Astrocyte of the cerebellum (primary cell): Measurements from ENCODE around the gene PARD3B.

Experiments used
- DNase-seq: peaks from one replicate; pipeline ENCODE4 v3.0.0-alpha.2; 2011; ENCODE audit warnings: low read depth
- H3K4me3 ChIP-seq: 2 replicates; pipeline ENCODE4 v1.5.1; 2011; ENCODE audit warnings: mild to moderate bottlenecking, low read depth, low read length, moderate library complexity
- in situ Hi-C: cut with HindIII; loops from 2 replicates; pipeline ENCODE4 v1.10.0; 2017; ENCODE audit warnings: low sequenced_read_pairs
- TF ChIP-seq, protein P1 (sequence below): IDR thresholded peaks from 2 replicates; pipeline ENCODE4 v1.5.1; 2012; ENCODE audit warnings: low read length, low read depth, moderate library complexity, mild to moderate bottlenecking; ENCODE audit errors: missing control alignments

Gene PARD3B

DNA sequence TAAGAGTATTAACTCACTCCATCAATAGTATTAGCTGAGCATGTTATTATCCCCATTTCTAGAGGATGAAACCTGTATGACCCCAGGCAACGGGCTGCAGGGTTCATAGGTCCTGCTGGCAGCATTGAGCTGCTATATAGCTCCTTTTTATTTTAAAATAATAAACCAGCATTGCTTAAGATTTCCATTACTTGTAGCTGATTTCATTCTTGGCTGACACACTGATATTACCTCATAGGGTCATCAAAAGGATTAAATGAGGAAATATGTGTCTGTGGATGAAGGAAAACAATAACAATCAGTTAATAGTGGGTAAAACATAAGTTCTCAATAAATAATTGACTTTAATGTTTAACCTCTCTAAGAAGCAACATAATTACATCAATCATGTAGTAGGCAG lies 1088.7 kb downstream of the PARD3B start:
- H3K4me3 ChIP-seq: no peak overlapping the region
- in situ Hi-C loops: no loop called here
- DNase-seq: no peak
- TF ChIP-seq, protein P1, sequence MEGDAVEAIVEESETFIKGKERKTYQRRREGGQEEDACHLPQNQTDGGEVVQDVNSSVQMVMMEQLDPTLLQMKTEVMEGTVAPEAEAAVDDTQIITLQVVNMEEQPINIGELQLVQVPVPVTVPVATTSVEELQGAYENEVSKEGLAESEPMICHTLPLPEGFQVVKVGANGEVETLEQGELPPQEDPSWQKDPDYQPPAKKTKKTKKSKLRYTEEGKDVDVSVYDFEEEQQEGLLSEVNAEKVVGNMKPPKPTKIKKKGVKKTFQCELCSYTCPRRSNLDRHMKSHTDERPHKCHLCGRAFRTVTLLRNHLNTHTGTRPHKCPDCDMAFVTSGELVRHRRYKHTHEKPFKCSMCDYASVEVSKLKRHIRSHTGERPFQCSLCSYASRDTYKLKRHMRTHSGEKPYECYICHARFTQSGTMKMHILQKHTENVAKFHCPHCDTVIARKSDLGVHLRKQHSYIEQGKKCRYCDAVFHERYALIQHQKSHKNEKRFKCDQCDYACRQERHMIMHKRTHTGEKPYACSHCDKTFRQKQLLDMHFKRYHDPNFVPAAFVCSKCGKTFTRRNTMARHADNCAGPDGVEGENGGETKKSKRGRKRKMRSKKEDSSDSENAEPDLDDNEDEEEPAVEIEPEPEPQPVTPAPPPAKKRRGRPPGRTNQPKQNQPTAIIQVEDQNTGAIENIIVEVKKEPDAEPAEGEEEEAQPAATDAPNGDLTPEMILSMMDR: no peak

DNA sequence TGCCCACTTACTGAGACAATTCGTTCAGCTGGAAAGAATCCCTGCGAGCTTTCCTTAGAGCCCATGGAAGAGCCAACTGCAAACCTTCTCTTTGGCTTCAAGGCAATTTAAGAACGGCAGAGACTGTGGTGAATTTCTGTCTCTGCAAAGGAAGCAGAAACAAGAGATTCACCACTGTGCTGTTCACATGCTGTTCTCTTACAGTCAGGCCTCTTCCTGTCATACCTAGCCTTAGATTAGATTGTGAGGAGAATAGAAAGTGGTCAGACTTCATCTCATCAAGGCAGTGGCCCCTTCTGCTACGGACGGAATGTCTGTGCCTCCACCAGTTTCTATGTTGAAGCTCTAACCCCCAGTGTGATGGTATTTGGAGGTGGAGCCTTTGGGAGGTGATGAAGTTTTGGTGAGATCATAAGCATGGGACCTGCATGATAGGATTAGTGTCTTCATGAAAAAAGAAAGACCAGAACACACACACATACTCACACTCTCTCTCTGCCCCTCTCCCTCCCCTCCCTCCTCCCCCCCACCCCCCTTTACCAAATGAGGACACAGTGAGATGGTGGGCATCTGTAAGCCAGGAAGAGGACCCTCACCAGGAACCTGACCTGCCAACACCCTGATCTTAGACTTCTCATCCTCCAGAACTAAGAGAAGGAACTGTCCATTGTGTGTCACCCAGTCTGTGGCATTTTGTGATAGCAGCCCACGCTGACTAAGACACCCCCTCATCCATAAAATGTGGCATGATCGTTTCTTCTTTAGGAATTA lies 1091.5 kb downstream of the PARD3B start:
- no peak for DNase-seq
- in situ Hi-C loops: no loop called here
- TF ChIP-seq, protein P1: no peak
- no peak overlapping the region for H3K4me3 ChIP-seq

DNA sequence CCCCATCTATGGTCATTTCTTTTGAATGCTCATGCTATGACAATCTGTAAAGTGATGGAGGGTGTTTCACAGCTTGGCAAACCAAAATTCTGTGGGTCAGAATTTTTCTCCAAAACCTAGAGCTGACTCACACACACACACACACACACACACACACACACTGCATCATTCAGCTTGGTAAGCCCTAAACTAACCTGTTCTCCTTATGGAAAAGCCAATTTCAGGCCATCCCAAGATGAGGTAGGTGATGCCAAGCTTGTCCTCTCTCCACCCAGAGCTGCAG lies 1092.0 kb downstream of the PARD3B start:
- no peak overlapping the region for H3K4me3 ChIP-seq
- TF ChIP-seq, protein P1: no peak
- DNase-seq: no peak
- in situ Hi-C loops: no loop called here

DNA sequence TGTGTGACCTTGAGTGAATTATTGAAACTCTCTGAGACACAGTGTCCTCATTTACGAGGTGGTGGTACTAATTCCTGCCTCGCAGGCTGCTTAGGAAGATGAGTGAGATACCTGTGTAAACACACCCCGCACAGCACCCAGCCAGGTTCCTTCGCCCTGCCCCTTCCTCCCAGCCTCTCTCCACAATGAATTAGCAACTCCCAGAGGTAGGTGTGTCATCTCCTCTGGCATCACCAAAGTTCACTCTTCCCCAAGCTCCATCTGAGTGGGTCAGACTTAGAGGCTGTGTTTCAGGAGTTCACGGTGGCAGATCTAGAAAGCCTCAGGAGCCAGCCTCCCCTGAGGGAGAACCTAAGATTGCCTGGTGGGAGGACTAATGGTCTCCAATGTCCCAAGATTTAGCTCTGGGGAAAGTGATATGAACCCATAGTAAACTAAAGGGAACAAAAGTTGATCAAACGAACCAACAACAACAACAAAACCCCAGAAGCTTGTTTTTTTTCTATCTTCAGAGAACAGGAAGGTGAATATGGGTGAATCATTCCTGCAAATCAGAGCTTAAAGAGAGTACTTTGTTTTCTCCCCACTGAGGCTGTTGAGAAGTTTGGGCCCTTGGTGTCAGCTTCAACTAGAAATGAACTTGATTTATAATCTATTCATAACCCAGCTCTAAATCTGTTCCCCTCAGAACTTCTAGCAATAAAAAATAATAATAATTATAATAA lies 1092.7 kb downstream of the PARD3B start:
- in situ Hi-C loops: no loop called here
- no peak for DNase-seq
- TF ChIP-seq, protein P1: no peak
- no peak overlapping the region for H3K4me3 ChIP-seq

DNA sequence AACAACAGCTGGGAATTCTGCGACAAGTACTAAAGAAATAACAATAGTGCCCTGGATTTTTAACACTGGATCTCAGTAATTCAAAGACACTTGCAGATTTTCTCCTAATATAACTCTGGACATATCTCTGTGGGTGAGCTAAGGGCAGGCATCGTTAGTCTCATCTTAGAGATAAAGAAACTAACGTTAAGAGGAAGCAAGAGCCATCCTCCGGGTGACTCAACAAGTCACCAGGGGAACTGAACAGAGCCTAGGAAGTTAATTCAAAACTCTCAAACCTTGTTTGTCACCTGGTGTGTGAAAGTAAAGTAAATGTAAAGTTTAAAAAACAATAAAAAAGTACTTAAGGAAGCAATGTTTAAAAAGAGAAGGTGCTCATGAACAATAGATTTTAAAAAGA lies 1095.4 kb downstream of the PARD3B start:
- DNase-seq: no peak
- in situ Hi-C loops: no loop called here
- H3K4me3 ChIP-seq: no peak overlapping the region
- TF ChIP-seq, protein P1: no peak

DNA sequence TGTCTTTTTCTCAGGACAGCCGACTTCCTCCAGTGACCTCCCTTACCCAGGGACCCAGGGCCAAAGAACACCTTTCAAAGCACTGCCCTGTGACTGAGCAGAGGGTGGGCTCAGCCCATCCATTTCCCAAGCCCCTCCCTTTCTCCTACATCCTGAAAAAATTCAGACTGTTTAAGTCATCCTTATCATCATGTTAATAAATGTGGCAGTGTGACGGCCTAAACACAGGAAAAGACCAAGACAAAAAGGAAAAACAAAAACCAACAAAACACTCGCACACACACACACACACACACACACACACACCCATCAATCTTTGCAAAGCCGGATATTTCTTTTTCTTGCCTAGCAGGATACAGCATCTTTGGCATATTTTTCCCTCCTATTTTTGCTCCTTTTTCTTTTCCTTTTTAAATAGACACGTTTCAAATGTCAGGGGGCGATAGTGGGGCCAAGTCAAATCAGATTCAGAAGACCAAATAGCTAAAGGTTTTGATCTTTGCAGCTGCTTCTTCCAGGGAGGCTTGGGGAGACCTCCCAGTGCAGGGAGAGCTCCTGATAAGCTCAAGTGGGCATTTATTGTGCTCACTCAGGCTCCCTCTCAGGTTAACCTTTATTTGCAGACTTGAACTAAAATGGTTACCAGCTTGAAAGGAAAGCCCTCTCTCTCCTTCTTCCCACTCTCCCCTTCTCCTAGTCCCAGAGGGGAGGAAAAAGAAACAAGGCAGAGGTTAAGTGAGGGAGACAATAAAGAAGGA lies 1097.5 kb downstream of the PARD3B start:
- DNase-seq: no peak
- no peak overlapping the region for H3K4me3 ChIP-seq
- in situ Hi-C loops: no loop called here
- TF ChIP-seq, protein P1: no peak
